WTC11 (cell line): ENCODE data around the gene INCA1. TPM values are rescaled to one million over a fixed set of nuclear protein-coding genes. Genes with fewer than 3 reads are reported as not detected.

Experiments used
- ATAC-seq: fragments of 200-7000 bp; cut with Tn5 transposase; 2 replicates; pipeline ENCODE4 v1.10.0; 2021; ENCODE audit warnings: mild to moderate bottlenecking, moderate library complexity
- CTCF ChIA-PET: fragments of 300-600 bp; sonication (Branson Sonifier 250); formaldehyde crosslinking; loops from one replicate; lab custom pipeline; 2021; ENCODE audit warnings: antibody characterized with exemption; lab: Charles Lee
- POLR2A ChIA-PET: fragments of 350-600 bp; sonication (Branson Sonifier 250); formaldehyde crosslinking; loops from one replicate; lab custom pipeline; 2021; ENCODE audit warnings: antibody characterized with exemption; lab: Charles Lee
- DNase-seq: peaks from one replicate; pipeline ENCODE4 v3.0.0; 2021; ENCODE audit warnings: low spot score
- H3K27ac Mint-ChIP-seq: 2 replicates; pipeline ENCODE4 v1.8.0; 2021; ENCODE audit warnings: mixed read lengths
- H3K27me3 Mint-ChIP-seq: 2 replicates; pipeline ENCODE4 v1.8.0; 2021; ENCODE audit warnings: low read depth, mild to moderate bottlenecking, moderate library complexity, mixed read lengths
- H3K36me3 Mint-ChIP-seq: 2 replicates; pipeline ENCODE4 v1.8.0; 2021; ENCODE audit warnings: mixed read lengths
- H3K4me1 Mint-ChIP-seq: 2 replicates; pipeline ENCODE4 v1.8.0; 2022; ENCODE audit warnings: mixed read lengths
- H3K4me3 Mint-ChIP-seq: 2 replicates; pipeline ENCODE4 v1.8.0; 2021; ENCODE audit warnings: mild to moderate bottlenecking, moderate library complexity, mixed read lengths
- H3K9me3 Mint-ChIP-seq: 2 replicates; pipeline ENCODE4 v1.8.0; 2021; ENCODE audit warnings: mixed read lengths
- CBFB ChIP-seq: sonication (generic); formaldehyde crosslinking; IDR thresholded peaks from 2 replicates; pipeline ENCODE4 v1.8.1; 2022; ENCODE audit warnings: mild to moderate bottlenecking, low read depth, missing genetic modification reagents
- ELF4 ChIP-seq: sonication (generic); formaldehyde crosslinking; IDR thresholded peaks from 2 replicates; pipeline ENCODE4 v1.8.1; 2022; ENCODE audit warnings: low read depth, mild to moderate bottlenecking, moderate library complexity, missing genetic modification reagents
- FOXJ3 ChIP-seq: sonication (generic); formaldehyde crosslinking; IDR thresholded peaks from 2 replicates; pipeline ENCODE4 v1.9.0; 2021; ENCODE audit warnings: missing genetic modification reagents, mild to moderate bottlenecking, borderline replicate concordance
- FOXP1 ChIP-seq: sonication (generic); formaldehyde crosslinking; IDR thresholded peaks from 2 replicates; pipeline ENCODE4 v1.8.0; 2022; ENCODE audit warnings: missing genetic modification reagents, mild to moderate bottlenecking, moderate library complexity, borderline replicate concordance
- HMGA2 ChIP-seq: fragments of 250-450 bp; sonication (Bioruptor Pico); IDR thresholded peaks from 2 replicates; pipeline ENCODE4 v1.4.0; 2021; ENCODE audit warnings: mild to moderate bottlenecking, moderate library complexity
- NR1H2 ChIP-seq: sonication (generic); formaldehyde crosslinking; IDR thresholded peaks from 2 replicates; pipeline ENCODE4 v1.9.0; 2021; ENCODE audit warnings: mild to moderate bottlenecking, moderate library complexity, missing genetic modification reagents
- OVOL2 ChIP-seq: fragments of 250-450 bp; sonication (Bioruptor Pico); IDR thresholded peaks from 2 replicates; pipeline ENCODE4 v1.9.0; 2021; ENCODE audit warnings: mild to moderate bottlenecking, borderline replicate concordance
- SMAD3 ChIP-seq: sonication (generic); formaldehyde crosslinking; IDR thresholded peaks from 2 replicates; pipeline ENCODE4 v1.8.0; 2022; ENCODE audit warnings: missing genetic modification reagents, mild to moderate bottlenecking, borderline replicate concordance
- TCF7 ChIP-seq: sonication (generic); formaldehyde crosslinking; IDR thresholded peaks from 2 replicates; pipeline ENCODE4 v1.8.0; 2022; ENCODE audit warnings: mild to moderate bottlenecking, low read depth, missing genetic modification reagents, moderate library complexity
- TEAD1 ChIP-seq: sonication (generic); formaldehyde crosslinking; IDR thresholded peaks from 2 replicates; pipeline ENCODE4 v1.8.0; 2022; ENCODE audit warnings: mild to moderate bottlenecking, missing genetic modification reagents
- ZNF671 ChIP-seq: fragments of 250-450 bp; sonication (Bioruptor Pico); IDR thresholded peaks from 2 replicates; pipeline ENCODE4 v1.8.0; 2021; ENCODE audit warnings: mild to moderate bottlenecking
- total RNA-seq: library from RNA; stranded (reverse); gene quantifications from 3 replicates; pipeline ENCODE4 v1.2.3, GENCODE V29; 2021
- TF ChIP-seq, protein P1 (sequence below): sonication (generic); formaldehyde crosslinking; IDR thresholded peaks from 2 replicates; pipeline ENCODE4 v1.8.0; 2022; ENCODE audit warnings: missing genetic modification reagents
- TF ChIP-seq, protein P2 (sequence below): fragments of 250-450 bp; sonication (Bioruptor Pico); IDR thresholded peaks from 2 replicates; pipeline ENCODE4 v1.9.0; 2021; ENCODE audit warnings: moderate library complexity, mild to moderate bottlenecking, inconsistent platforms, borderline replicate concordance
- TF ChIP-seq, protein P3 (sequence below): sonication (generic); formaldehyde crosslinking; IDR thresholded peaks from 2 replicates; pipeline ENCODE4 v1.8.1; 2023; ENCODE audit warnings: mild to moderate bottlenecking, missing genetic modification reagents
- TF ChIP-seq, protein P4 (sequence below): sonication (generic); formaldehyde crosslinking; IDR thresholded peaks from 2 replicates; pipeline ENCODE4 v1.8.0; 2023; ENCODE audit warnings: missing genetic modification reagents, mild to moderate bottlenecking, borderline replicate concordance

The INCA1 gene
- total RNA-seq, 1 experiment from 2014 or later, result 0.61 TPM

DNA sequence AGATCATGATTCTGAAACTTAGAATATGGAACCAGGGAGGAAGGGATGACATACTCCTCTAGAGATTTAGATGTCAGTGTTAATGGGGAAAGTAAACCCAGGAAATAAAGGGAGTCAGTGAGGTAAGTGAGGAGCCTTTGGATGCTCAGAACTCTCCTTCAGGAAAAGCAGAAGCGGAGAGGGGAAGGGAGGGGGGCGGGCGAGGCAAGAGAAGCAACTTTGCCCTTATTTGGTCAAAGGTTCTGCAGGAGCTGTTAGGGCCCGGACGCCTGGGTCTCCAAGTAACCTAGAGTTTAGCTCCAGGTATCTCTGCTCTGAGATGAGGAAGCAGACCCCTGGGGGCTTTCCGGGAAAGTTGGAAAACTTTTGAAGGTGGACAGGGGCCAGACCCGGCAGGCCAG, 50.3 kb downstream of the INCA1 start (continued):
- TF ChIP-seq, protein P1, sequence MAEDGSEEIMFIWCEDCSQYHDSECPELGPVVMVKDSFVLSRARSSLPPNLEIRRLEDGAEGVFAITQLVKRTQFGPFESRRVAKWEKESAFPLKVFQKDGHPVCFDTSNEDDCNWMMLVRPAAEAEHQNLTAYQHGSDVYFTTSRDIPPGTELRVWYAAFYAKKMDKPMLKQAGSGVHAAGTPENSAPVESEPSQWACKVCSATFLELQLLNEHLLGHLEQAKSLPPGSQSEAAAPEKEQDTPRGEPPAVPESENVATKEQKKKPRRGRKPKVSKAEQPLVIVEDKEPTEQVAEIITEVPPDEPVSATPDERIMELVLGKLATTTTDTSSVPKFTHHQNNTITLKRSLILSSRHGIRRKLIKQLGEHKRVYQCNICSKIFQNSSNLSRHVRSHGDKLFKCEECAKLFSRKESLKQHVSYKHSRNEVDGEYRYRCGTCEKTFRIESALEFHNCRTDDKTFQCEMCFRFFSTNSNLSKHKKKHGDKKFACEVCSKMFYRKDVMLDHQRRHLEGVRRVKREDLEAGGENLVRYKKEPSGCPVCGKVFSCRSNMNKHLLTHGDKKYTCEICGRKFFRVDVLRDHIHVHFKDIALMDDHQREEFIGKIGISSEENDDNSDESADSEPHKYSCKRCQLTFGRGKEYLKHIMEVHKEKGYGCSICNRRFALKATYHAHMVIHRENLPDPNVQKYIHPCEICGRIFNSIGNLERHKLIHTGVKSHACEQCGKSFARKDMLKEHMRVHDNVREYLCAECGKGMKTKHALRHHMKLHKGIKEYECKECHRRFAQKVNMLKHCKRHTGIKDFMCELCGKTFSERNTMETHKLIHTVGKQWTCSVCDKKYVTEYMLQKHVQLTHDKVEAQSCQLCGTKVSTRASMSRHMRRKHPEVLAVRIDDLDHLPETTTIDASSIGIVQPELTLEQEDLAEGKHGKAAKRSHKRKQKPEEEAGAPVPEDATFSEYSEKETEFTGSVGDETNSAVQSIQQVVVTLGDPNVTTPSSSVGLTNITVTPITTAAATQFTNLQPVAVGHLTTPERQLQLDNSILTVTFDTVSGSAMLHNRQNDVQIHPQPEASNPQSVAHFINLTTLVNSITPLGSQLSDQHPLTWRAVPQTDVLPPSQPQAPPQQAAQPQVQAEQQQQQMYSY (CRISPR knock-in tag), result no peak
- TF ChIP-seq TEAD1 (no peak), HMGA2 (CRISPR knock-in tag) (no peak), ZNF671 (no peak)

DNA sequence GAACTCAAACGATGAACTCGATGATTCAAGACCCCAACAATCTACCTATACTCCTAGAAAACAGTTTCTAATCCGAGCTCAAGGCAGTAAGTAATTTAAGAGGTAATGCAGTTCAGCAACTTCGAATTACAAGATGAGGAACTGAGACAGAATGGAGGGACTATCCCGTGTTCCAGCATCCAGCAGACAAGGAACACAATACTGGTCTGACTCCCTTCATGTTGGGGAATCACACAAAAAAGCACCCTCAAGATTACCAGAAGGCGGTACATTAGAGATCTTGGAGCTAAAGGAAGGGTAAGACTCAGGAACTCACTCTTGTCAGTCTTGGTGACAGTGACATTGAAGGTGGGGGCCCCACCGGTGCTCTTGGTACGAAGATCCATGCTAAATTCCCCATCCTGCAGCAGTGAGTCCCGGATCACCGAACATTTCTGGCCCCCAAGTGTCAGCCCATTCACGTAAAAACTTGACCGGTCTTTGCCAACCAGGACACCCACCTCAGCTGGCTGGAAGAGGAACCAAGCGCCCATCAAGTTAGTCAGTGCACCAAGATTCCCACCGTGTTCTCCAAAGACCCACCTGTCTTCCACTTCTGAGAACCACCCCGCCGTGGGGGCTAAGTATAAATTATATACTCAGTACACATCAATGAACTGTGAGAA, 50.9 kb downstream of the INCA1 start:
- peak overlapping the region; percentile 91 for H3K4me3 Mint-ChIP-seq
- H3K27me3 Mint-ChIP-seq, result no peaks in the 10 kb centered on the region
- H3K36me3 Mint-ChIP-seq, result peaks cover 43% of the 10 kb centered on the region
- no peak for ATAC-seq
- TF ChIP-seq, protein P2, sequence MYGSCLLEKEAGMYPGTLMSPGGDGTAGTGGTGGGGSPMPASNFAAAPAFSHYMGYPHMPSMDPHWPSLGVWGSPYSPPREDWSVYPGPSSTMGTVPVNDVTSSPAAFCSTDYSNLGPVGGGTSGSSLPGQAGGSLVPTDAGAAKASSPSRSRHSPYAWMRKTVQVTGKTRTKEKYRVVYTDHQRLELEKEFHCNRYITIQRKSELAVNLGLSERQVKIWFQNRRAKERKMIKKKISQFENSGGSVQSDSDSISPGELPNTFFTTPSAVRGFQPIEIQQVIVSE (CRISPR knock-in tag), result no peak
- TF ChIP-seq TCF7 (CRISPR knock-in tag), result no peak
- no peak for TF ChIP-seq ELF4 (CRISPR knock-in tag)
- TF ChIP-seq, protein P3, sequence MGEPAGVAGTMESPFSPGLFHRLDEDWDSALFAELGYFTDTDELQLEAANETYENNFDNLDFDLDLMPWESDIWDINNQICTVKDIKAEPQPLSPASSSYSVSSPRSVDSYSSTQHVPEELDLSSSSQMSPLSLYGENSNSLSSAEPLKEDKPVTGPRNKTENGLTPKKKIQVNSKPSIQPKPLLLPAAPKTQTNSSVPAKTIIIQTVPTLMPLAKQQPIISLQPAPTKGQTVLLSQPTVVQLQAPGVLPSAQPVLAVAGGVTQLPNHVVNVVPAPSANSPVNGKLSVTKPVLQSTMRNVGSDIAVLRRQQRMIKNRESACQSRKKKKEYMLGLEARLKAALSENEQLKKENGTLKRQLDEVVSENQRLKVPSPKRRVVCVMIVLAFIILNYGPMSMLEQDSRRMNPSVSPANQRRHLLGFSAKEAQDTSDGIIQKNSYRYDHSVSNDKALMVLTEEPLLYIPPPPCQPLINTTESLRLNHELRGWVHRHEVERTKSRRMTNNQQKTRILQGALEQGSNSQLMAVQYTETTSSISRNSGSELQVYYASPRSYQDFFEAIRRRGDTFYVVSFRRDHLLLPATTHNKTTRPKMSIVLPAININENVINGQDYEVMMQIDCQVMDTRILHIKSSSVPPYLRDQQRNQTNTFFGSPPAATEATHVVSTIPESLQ (CRISPR knock-in tag), result no peak
- no peak for TF ChIP-seq SMAD3 (CRISPR knock-in tag)
- no peak for TF ChIP-seq FOXP1 (CRISPR knock-in tag)
- TF ChIP-seq FOXJ3 (CRISPR knock-in tag), result no peak
- no peak for TF ChIP-seq NR1H2 (CRISPR knock-in tag)
- TF ChIP-seq, protein P4, sequence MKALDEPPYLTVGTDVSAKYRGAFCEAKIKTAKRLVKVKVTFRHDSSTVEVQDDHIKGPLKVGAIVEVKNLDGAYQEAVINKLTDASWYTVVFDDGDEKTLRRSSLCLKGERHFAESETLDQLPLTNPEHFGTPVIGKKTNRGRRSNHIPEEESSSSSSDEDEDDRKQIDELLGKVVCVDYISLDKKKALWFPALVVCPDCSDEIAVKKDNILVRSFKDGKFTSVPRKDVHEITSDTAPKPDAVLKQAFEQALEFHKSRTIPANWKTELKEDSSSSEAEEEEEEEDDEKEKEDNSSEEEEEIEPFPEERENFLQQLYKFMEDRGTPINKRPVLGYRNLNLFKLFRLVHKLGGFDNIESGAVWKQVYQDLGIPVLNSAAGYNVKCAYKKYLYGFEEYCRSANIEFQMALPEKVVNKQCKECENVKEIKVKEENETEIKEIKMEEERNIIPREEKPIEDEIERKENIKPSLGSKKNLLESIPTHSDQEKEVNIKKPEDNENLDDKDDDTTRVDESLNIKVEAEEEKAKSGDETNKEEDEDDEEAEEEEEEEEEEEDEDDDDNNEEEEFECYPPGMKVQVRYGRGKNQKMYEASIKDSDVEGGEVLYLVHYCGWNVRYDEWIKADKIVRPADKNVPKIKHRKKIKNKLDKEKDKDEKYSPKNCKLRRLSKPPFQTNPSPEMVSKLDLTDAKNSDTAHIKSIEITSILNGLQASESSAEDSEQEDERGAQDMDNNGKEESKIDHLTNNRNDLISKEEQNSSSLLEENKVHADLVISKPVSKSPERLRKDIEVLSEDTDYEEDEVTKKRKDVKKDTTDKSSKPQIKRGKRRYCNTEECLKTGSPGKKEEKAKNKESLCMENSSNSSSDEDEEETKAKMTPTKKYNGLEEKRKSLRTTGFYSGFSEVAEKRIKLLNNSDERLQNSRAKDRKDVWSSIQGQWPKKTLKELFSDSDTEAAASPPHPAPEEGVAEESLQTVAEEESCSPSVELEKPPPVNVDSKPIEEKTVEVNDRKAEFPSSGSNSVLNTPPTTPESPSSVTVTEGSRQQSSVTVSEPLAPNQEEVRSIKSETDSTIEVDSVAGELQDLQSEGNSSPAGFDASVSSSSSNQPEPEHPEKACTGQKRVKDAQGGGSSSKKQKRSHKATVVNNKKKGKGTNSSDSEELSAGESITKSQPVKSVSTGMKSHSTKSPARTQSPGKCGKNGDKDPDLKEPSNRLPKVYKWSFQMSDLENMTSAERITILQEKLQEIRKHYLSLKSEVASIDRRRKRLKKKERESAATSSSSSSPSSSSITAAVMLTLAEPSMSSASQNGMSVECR (CRISPR knock-in tag), result no peak
- TF ChIP-seq OVOL2, result no peak
- no peak for TF ChIP-seq CBFB (CRISPR knock-in tag)
- TF ChIP-seq, all 79 proteins: peak for 0
- no peak for DNase-seq
- H3K4me1 Mint-ChIP-seq, result peaks cover 36% of the 10 kb centered on the region
- H3K27ac Mint-ChIP-seq, result peak overlapping the region; percentile 97
- POLR2A ChIA-PET, result interaction anchor here (0.6 to 3.5 kb wide), 4 partner anchors 19 to 152 kb away, joined by 3 to 45 read pairs (median 4); partner anchors contain the start of gene SPAG7
- CTCF ChIA-PET, result interaction anchor here (0.6 to 2.6 kb wide), 2 partner anchors 37 to 89 kb away, joined by 6 to 15 read pairs; partner anchors contain the start of gene SLC52A1
- H3K9me3 Mint-ChIP-seq, result no peaks in the 10 kb centered on the region
